HCT116 (cell line): ENCODE data around the gene TBC1D2. TPM values are rescaled to one million over a fixed set of nuclear protein-coding genes. Genes with fewer than 3 reads are reported as not detected.

Source experiments
- ATAC-seq: fragments of 200-7000 bp; cut with Tn5 transposase; 2 replicates; pipeline ENCODE4 v1.9.1; 2020; ENCODE audit warnings: mild to moderate bottlenecking, moderate library complexity
- BruUV-seq: library from RNA; stranded (reverse); fragments of 400-500 nt; replicated peaks from 2 replicates; lab custom pipeline; 2021; lab: Mats Ljungman, UMichigan
- CTCF ChIA-PET: fragments of 300-600 bp; sonication (Branson Sonifier 250); formaldehyde crosslinking; loops from one replicate; lab custom pipeline; 2021; ENCODE audit warnings: antibody characterized with exemption; lab: Charles Lee
- POLR2A ChIA-PET: fragments of 300-600, 350-600 bp; sonication (Branson Sonifier 250); formaldehyde crosslinking; loops from one replicate; lab custom pipeline; 2021; ENCODE audit warnings: antibody characterized with exemption; lab: Charles Lee
- RAD21 ChIA-PET, 2 experiments: fragments of 300-600 bp; sonication (Branson Sonifier 250); formaldehyde crosslinking; loops; one replicate each; lab custom pipeline; 2023; ENCODE audit warnings: low total read pairs in 2 of 2; ENCODE audit not compliant: uncharacterized antibody in 2 of 2, unreplicated experiment in 2 of 2, low non-redundant PET in 1 of 2; lab: Charles Lee
- DNase-seq: peaks from one replicate; pipeline ENCODE4 v3.0.0-alpha.2; 2010; ENCODE audit warnings: low read depth, low spot score
- H2AFZ ChIP-seq: fragments of 200-600 bp; shearing (Covaris generic), sonication (generic); 2 replicates; pipeline ENCODE4 v1.6.1; 2017; ENCODE audit warnings: low read depth, mixed run types, mixed read lengths, antibody characterized with exemption, low read length; ENCODE audit not compliant: poor library complexity, severe bottlenecking
- H3K27ac ChIP-seq: 2 replicates; pipeline ENCODE4 v1.5.1; 2012; ENCODE audit warnings: low read depth, low read length
- H3K27me3 ChIP-seq: fragments of 200-600 bp; sonication (generic); 2 replicates; pipeline ENCODE4 v1.6.1; 2016; ENCODE audit warnings: mixed run types, low read length, mixed read lengths; ENCODE audit not compliant: insufficient read depth
- H3K36me3 ChIP-seq, 2 experiments: fragments of 200-500 bp in 1 of 2; fragments of 200-600 bp in 1 of 2; sonication (Bioruptor generic) in 1 of 2; sonication (generic) in 1 of 2; 2 replicates each; pipeline versions ENCODE4 v1.5.1 to v1.6.1; 2014 to 2016; ENCODE audit warnings: low read length in 2 of 2, inconsistent platforms in 1 of 2, mixed read lengths in 1 of 2, mixed run types in 1 of 2; ENCODE audit not compliant: insufficient read depth in 2 of 2, control insufficient read depth in 1 of 2
- H3K4me1 ChIP-seq, 2 experiments: fragments of 200-600 bp in 1 of 2; sonication (generic) in 1 of 2; 2 replicates each; pipeline versions ENCODE4 v1.5.1 to v1.6.1; 2012 to 2017; ENCODE audit warnings: low read length in 2 of 2, inconsistent platforms in 1 of 2, mild to moderate bottlenecking in 1 of 2, mixed read lengths in 1 of 2, mixed run types in 1 of 2, moderate library complexity in 1 of 2; ENCODE audit not compliant: insufficient read depth in 2 of 2, control insufficient read depth in 1 of 2
- H3K4me2 ChIP-seq: fragments of 200-600 bp; sonication (generic); 2 replicates; pipeline ENCODE4 v1.6.1; 2017; ENCODE audit warnings: mixed run types, low read length, mixed read lengths
- H3K4me3 ChIP-seq, 2 experiments: fragments of 200-600 bp in 1 of 2; sonication (generic) in 1 of 2; replicated peaks in 1 of 2; 2 replicates each; pipeline ENCODE4 v1.5.1; 2011 to 2016; ENCODE audit warnings: low read length in 2 of 2, control low read depth in 1 of 2, low read depth in 1 of 2, mild to moderate bottlenecking in 1 of 2, mixed read lengths in 1 of 2, mixed run types in 1 of 2
- H3K79me2 ChIP-seq: fragments of 200-600 bp; sonication (generic); 2 replicates; pipeline ENCODE4 v1.6.1; 2017; ENCODE audit warnings: mild to moderate bottlenecking, mixed run types, low read length, moderate library complexity, mixed read lengths; ENCODE audit not compliant: insufficient read depth
- H3K9ac ChIP-seq: fragments of 200-600 bp; sonication (generic); 2 replicates; pipeline ENCODE4 v1.6.1; 2016; ENCODE audit warnings: low read length, mixed read lengths
- H3K9me2 ChIP-seq: fragments of 200-600 bp; sonication (generic), shearing (Covaris generic); 2 replicates; pipeline ENCODE4 v1.6.1; 2017; ENCODE audit warnings: mixed run types, mild to moderate bottlenecking, moderate library complexity; ENCODE audit not compliant: insufficient read depth
- H3K9me3 ChIP-seq, 2 experiments: fragments of 200-500 bp in 1 of 2; fragments of 200-600 bp in 1 of 2; sonication (Bioruptor generic) in 1 of 2; sonication (generic) in 1 of 2; 2 replicates each; pipeline ENCODE4 v1.6.1; 2014 to 2017; ENCODE audit warnings: low read length in 2 of 2, mixed read lengths in 2 of 2, inconsistent platforms in 1 of 2, low read depth in 1 of 2, mild to moderate bottlenecking in 1 of 2, mixed run types in 1 of 2, moderate library complexity in 1 of 2; ENCODE audit not compliant: control insufficient read depth in 1 of 2, insufficient read depth in 1 of 2
- H4K20me1 ChIP-seq: fragments of 200-600 bp; sonication (generic), shearing (Covaris generic); 2 replicates; pipeline ENCODE4 v1.6.1; 2017; ENCODE audit warnings: mixed run types, mild to moderate bottlenecking, moderate library complexity; ENCODE audit not compliant: insufficient read depth
- CBX3 ChIP-seq: IDR thresholded peaks from 2 replicates; pipeline ENCODE4 v1.6.1; 2012; ENCODE audit warnings: low read depth
- CEBPB ChIP-seq: IDR thresholded peaks from 2 replicates; pipeline ENCODE4 v1.6.1; 2012; ENCODE audit warnings: low read depth
- CTCF ChIP-seq, 3 experiments: fragments of 200-600 bp in 1 of 3; sonication (generic) in 1 of 3; IDR thresholded peaks in 2 of 3; conservative IDR thresholded peaks in 1 of 3; 2 replicates each; pipeline ENCODE4 v1.5.1; 2012 to 2017; ENCODE audit warnings: low read depth in 2 of 3, low read length in 2 of 3, antibody characterized with exemption in 1 of 3, borderline replicate concordance in 1 of 3, control low read depth in 1 of 3, mild to moderate bottlenecking in 1 of 3, mixed read lengths in 1 of 3, mixed run types in 1 of 3, moderate library complexity in 1 of 3; ENCODE audit not compliant: insufficient read depth in 1 of 3
- EZH2 ChIP-seq: fragments of 200-600 bp; sonication (generic); IDR thresholded peaks from 2 replicates; pipeline ENCODE4 v1.6.1; 2017; ENCODE audit warnings: antibody characterized with exemption, mixed run types
- EZH2phosphoT487 ChIP-seq: fragments of 200-600 bp; IDR thresholded peaks from 2 replicates; pipeline ENCODE4 v1.6.1; 2018; ENCODE audit warnings: antibody characterized with exemption, borderline replicate concordance
- FOSL1 ChIP-seq: IDR thresholded peaks from 2 replicates; pipeline ENCODE4 v1.6.1; 2012; ENCODE audit warnings: low read depth
- JUND ChIP-seq: IDR thresholded peaks from 2 replicates; pipeline ENCODE4 v1.6.1; 2012
- POLR2A ChIP-seq: IDR thresholded peaks from 2 replicates; pipeline ENCODE4 v1.7.0; 2011; ENCODE audit warnings: borderline replicate concordance; ENCODE audit not compliant: insufficient read depth, insufficient read length; ENCODE audit errors: extremely low read depth
- POLR2AphosphoS5 ChIP-seq: IDR thresholded peaks from 2 replicates; pipeline ENCODE4 v1.6.1; 2011; ENCODE audit warnings: mild to moderate bottlenecking, low read depth, low read length, moderate library complexity
- RAD21 ChIP-seq: IDR thresholded peaks from 2 replicates; pipeline ENCODE4 v1.6.1; 2012; ENCODE audit warnings: low read depth, mild to moderate bottlenecking
- SIN3A ChIP-seq: IDR thresholded peaks from 2 replicates; pipeline ENCODE4 v1.6.1; 2012; ENCODE audit warnings: low read depth
- SP1 ChIP-seq: IDR thresholded peaks from 2 replicates; pipeline ENCODE4 v1.6.1; 2012; ENCODE audit warnings: low read depth
- SRF ChIP-seq: IDR thresholded peaks from 2 replicates; pipeline ENCODE4 v1.6.1; 2012; ENCODE audit warnings: low read depth
- TCF7L2 ChIP-seq: IDR thresholded peaks from 2 replicates; pipeline ENCODE4 v1.7.0; 2011; ENCODE audit warnings: borderline replicate concordance, inconsistent platforms; ENCODE audit not compliant: insufficient read depth, insufficient read length; ENCODE audit errors: extremely low read depth
- ZBTB33 ChIP-seq: IDR thresholded peaks from 2 replicates; pipeline ENCODE4 v1.6.1; 2011; ENCODE audit warnings: mild to moderate bottlenecking, low read length, moderate library complexity; ENCODE audit not compliant: insufficient replicate concordance; ENCODE audit errors: extremely low read depth
- ZNF274 ChIP-seq: fragments of 200-500 bp; sonication (Bioruptor generic); IDR thresholded peaks from 2 replicates; pipeline ENCODE4 v1.6.1; 2014; ENCODE audit warnings: mild to moderate bottlenecking, low read depth, low read length, inconsistent platforms
- intact Hi-C: fragments of 100-400 bp; cut with micrococcal nuclease; formaldehyde crosslinking; loops from 2 replicates; pipeline ENCODE4 v1.10.0; 2022
- total RNA-seq: library from RNA; stranded (reverse); gene quantifications from one replicate; pipeline ENCODE4 v1.2.1, GENCODE V29; 2021; ENCODE audit not compliant: unreplicated experiment

Gene TBC1D2
- total RNA-seq, 1 experiment from 2014 or later = 9.8 TPM

- Histone ChIP-seq H3K4me2 (no peak overlapping the region), H3K36me3 (no peaks in the 10 kb centered on the region), H2AFZ (no peak overlapping the region), H3K4me1 (peaks cover 4 to 14% of the 10 kb centered on the region in 2 experiments; a peak in 3 of 4 replicates), H3K9me2 (no peaks in the 10 kb centered on the region), H3K4me3 (no peak overlapping the region), H3K27me3 (no peaks in the 10 kb centered on the region), H3K9ac (no peak overlapping the region), H3K27ac (no peak overlapping the region), H3K79me2 (no peaks in the 10 kb centered on the region), H4K20me1 (no peaks in the 10 kb centered on the region), H3K9me3 (no peaks in the 10 kb centered on the region)
- ATAC-seq (no peak), DNase-seq (no peak)
- RAD21 ChIA-PET = no interaction called here
- POLR2A ChIA-PET = no interaction called here
- intact Hi-C loops = no loop called here
- BruUV-seq = no TSS peak
- TF ChIP-seq ZNF274 (no peak), SIN3A (no peak), CEBPB (no peak), ZBTB33 (no peak), FOSL1 (no peak), POLR2AphosphoS5 (no peak)
- CTCF ChIA-PET = no interaction called here
Measured at GRCh38 chr9:98164912-98165311, 90.5 kb downstream of the TBC1D2 start.

DNA sequence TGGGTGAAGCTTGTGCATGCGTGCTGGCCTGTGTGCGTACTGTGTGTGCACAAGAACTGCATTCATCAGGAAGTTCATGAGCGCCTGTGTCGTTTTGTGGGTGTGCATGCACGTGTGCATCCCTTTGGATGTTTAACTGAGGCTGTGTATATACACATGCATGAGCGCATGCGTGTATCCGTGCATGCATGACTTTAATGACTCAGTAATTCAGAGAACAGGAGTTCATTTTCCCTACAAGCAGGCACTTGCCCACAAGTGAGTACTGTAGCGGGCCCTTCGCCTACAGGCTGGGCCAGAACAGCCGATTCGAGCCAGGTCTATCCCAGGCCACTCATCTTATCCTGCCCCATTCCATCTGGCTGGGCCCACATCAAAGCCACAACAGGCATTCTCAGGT is 92.8 kb downstream of the TBC1D2 start:
- Histone ChIP-seq H3K36me3 (no peaks in the 10 kb centered on the region), H3K9me3 (no peaks in the 10 kb centered on the region), H4K20me1 (no peaks in the 10 kb centered on the region), H3K9ac (no peak overlapping the region), H3K27me3 (no peaks in the 10 kb centered on the region), H3K79me2 (no peaks in the 10 kb centered on the region), H2AFZ (no peak overlapping the region), H3K4me1 (no peaks in the 10 kb centered on the region; a peak in 1 of 4 replicates), H3K4me2 (no peak overlapping the region), H3K4me3 (no peak overlapping the region), H3K9me2 (no peaks in the 10 kb centered on the region), H3K27ac (no peak overlapping the region)
- no TSS peak for BruUV-seq
- POLR2A ChIA-PET = no interaction called here
- intact Hi-C loops = no loop called here
- DNase-seq = no peak
- CTCF ChIA-PET = no interaction called here
- RAD21 ChIA-PET = no interaction called here
- ATAC-seq = no peak
- TF ChIP-seq TCF7L2 (no peak), ZBTB33 (no peak), CBX3 (no peak), POLR2AphosphoS5 (no peak), POLR2A (no peak), JUND (no peak), RAD21 (no peak), CEBPB (no peak), EZH2 (no peak), FOSL1 (no peak), EZH2phosphoT487 (no peak), SP1 (no peak), CTCF (IDR thresholded peaks at IDR 0.05 in 2 of 3, conservative IDR thresholded peaks at IDR 0.05 in 1 of 3; ENCODE audit: borderline replicate concordance in 1 of 3, insufficient read depth in 1 of 3, low read depth in 2 of 3, low read length in 2 of 3) (no peak), SRF (no peak)
